B cell (primary cell): ENCODE measurements around the gene RMDN2. TPM values are rescaled to one million over a fixed set of nuclear protein-coding genes. Genes with fewer than 3 reads are reported as not detected.

Source experiments
- ATAC-seq: fragments of 200-7000 bp; cut with Tn5 transposase; one replicate; pipeline ENCODE4 v1.10.0; 2021; ENCODE audit warnings: low read depth, mild to moderate bottlenecking, moderate number of reproducible peaks, moderate library complexity
- CTCF ChIA-PET: fragments of 350-600 bp; sonication (Branson Sonifier 250); formaldehyde crosslinking; loops from one replicate; lab custom pipeline; 2021; ENCODE audit warnings: antibody characterized with exemption, inconsistent platforms; lab: Charles Lee
- POLR2A ChIA-PET: fragments of 350-600 bp; sonication (Branson Sonifier 250); formaldehyde crosslinking; loops from one replicate; lab custom pipeline; 2021; ENCODE audit warnings: antibody characterized with exemption; lab: Charles Lee
- DNase-seq: peaks from one replicate; pipeline ENCODE4 v3.0.0; 2013
- H2AFZ ChIP-seq: 2 replicates; pipeline ENCODE4 v1.6.1; 2012; ENCODE audit warnings: mild to moderate bottlenecking, low read depth, low read length; ENCODE audit not compliant: insufficient read depth, poor library complexity, severe bottlenecking
- H3K27ac ChIP-seq, 2 donors: 1 replicate in 1 of 2; 2 replicates in 1 of 2; pipeline ENCODE4 v1.5.1; 2012 to 2013; ENCODE audit warnings: low read length in 2 of 2, mild to moderate bottlenecking in 2 of 2, moderate library complexity in 1 of 2
- H3K27me3 ChIP-seq, 4 experiments: fragments of 200-600 bp in 1 of 4; sonication (generic) in 1 of 4; replicated peaks in 1 of 4; 1 replicate in 2 of 4; 2 replicates in 2 of 4; pipeline versions ENCODE4 v1.6.1 to v1.7.0; 2013 to 2016; ENCODE audit warnings: low read length in 3 of 4, mild to moderate bottlenecking in 2 of 4, mixed read lengths in 1 of 4, moderate library complexity in 1 of 4; ENCODE audit not compliant: insufficient read depth in 4 of 4, control insufficient read depth in 3 of 4; ENCODE audit errors: control extremely low read depth in 1 of 4
- H3K36me3 ChIP-seq, 2 experiments: replicated peaks in 1 of 2; 1 replicate in 1 of 2; 2 replicates in 1 of 2; pipeline versions ENCODE4 v1.6.1 to v1.7.1; 2013; ENCODE audit warnings: low read length in 1 of 2; ENCODE audit not compliant: insufficient read depth in 2 of 2, control insufficient read depth in 1 of 2; ENCODE audit errors: control extremely low read depth in 1 of 2, extremely low read depth in 1 of 2
- H3K4me1 ChIP-seq, 2 donors: fragments of 200-600 bp in 1 of 2; sonication (generic) in 1 of 2; 1 replicate in 1 of 2; 2 replicates in 1 of 2; pipeline versions ENCODE4 v1.5.1 to v1.6.1; 2013 to 2017; ENCODE audit warnings: low read length in 2 of 2; ENCODE audit not compliant: control insufficient read depth in 2 of 2, insufficient read depth in 2 of 2
- H3K4me2 ChIP-seq: replicated peaks from 2 replicates; pipeline ENCODE3; 2012; ENCODE audit warnings: mild to moderate bottlenecking, low read depth, low read length; ENCODE audit not compliant: poor library complexity, severe bottlenecking
- H3K4me3 ChIP-seq, 5 experiments: fragments of 200-600 bp in 1 of 5; sonication (generic) in 1 of 5; 1 replicate in 3 of 5; 2 replicates in 2 of 5; pipeline versions ENCODE4 v1.5.1 to v1.7.0; 2011 to 2016; ENCODE audit warnings: low read length in 4 of 5, mild to moderate bottlenecking in 4 of 5, low read depth in 2 of 5, control low read depth in 1 of 5, moderate library complexity in 1 of 5; ENCODE audit not compliant: insufficient read depth in 1 of 5; ENCODE audit errors: control extremely low read depth in 1 of 5, extremely low read depth in 1 of 5
- H3K79me2 ChIP-seq: fragments of 200-600 bp; sonication (generic); one replicate; pipeline ENCODE4 v1.6.0; 2016; ENCODE audit warnings: low read length; ENCODE audit not compliant: control insufficient read depth, insufficient read depth
- H3K9ac ChIP-seq: fragments of 200-600 bp; sonication (generic); 2 replicates; pipeline ENCODE4 v1.6.1; 2017; ENCODE audit warnings: mild to moderate bottlenecking, low read length, moderate library complexity
- H3K9me3 ChIP-seq, 3 donors: one replicate each; pipeline versions ENCODE4 v1.6.1 to v1.7.1; 2013; ENCODE audit warnings: low read length in 2 of 3; ENCODE audit not compliant: control insufficient read depth in 2 of 3, insufficient read depth in 1 of 3; ENCODE audit errors: control extremely low read depth in 1 of 3
- H4K20me1 ChIP-seq: 2 replicates; pipeline ENCODE4 v1.6.0; 2012; ENCODE audit warnings: mild to moderate bottlenecking, low read length; ENCODE audit not compliant: insufficient read depth, control insufficient read depth, poor library complexity, severe bottlenecking
- H3K27ac Mint-ChIP-seq: one replicate; pipeline ENCODE4 v1.8.0; 2021; ENCODE audit warnings: mixed read lengths
- H3K27me3 Mint-ChIP-seq: one replicate; pipeline ENCODE4 v1.8.0; 2021; ENCODE audit warnings: mixed read lengths
- H3K4me1 Mint-ChIP-seq: one replicate; pipeline ENCODE4 v1.8.0; 2021; ENCODE audit warnings: mixed read lengths
- H3K4me3 Mint-ChIP-seq: one replicate; pipeline ENCODE4 v1.8.0; 2021; ENCODE audit warnings: mixed read lengths
- H3K9me3 Mint-ChIP-seq: one replicate; pipeline ENCODE4 v1.8.0; 2022; ENCODE audit warnings: mixed read lengths; ENCODE audit not compliant: insufficient read depth
- CTCF ChIP-seq: fragments of 200-600 bp; IDR thresholded peaks from one replicate; pipeline ENCODE4 v1.8.0; 2022; ENCODE audit warnings: antibody characterized with exemption, mild to moderate bottlenecking
- EZH2 ChIP-seq: IDR thresholded peaks from 2 replicates; pipeline ENCODE4 v1.6.1; 2012; ENCODE audit warnings: borderline replicate concordance, low read depth, mild to moderate bottlenecking, moderate library complexity, low read length; ENCODE audit not compliant: insufficient read depth, poor library complexity, severe bottlenecking
- WGBS: methylation state at CpG from one replicate; pipeline ENCODE4 v1.1.5; 2013; ENCODE audit warnings: missing lambda C conversion rate; ENCODE audit not compliant: insufficient coverage; 5-methylcytosine and 5-hydroxymethylcytosine counted together
- intact Hi-C: fragments of 100-400 bp; cut with micrococcal nuclease; formaldehyde crosslinking; loops from one replicate; pipeline ENCODE4 v1.10.0; 2022
- polyA plus RNA-seq: library from polyadenylated mRNA; depleted of rRNA; stranded (reverse); fragments of >200 nt; gene quantifications from 2 replicates; pipeline ENCODE4 v1.2.3, GENCODE V29; 2012
- total RNA-seq, 2 donors: library from RNA; stranded (reverse); fragments of 120-200 nt in 1 of 2; gene quantifications; 1 replicate in 1 of 2; 2 replicates in 1 of 2; pipeline versions ENCODE4 v1.2.3 to v1.2.4, GENCODE V29; 2013 to 2022

Gene RMDN2
- total and polyA plus RNA-seq, 2 donors (not counting 1 experiment from before 2014, with no cell fraction given): 6.4 to 6.6 TPM

- peaks cover 0 to 9% (median 2%) of the 10 kb centered on the region in 3 donors for H3K9me3 ChIP-seq
- no peaks in the 10 kb centered on the region for H4K20me1 ChIP-seq
- Mint-ChIP-seq H3K4me1 (peaks cover 13% of the 10 kb centered on the region), H3K27me3 (no peaks in the 10 kb centered on the region), H3K4me3 (no peak overlapping the region), H3K9me3 (peaks cover 3% of the 10 kb centered on the region), H3K27ac (no peak overlapping the region)
- CTCF ChIA-PET: interaction anchor here (0.9 to 1.5 kb wide), 2 partner anchors 20 to 501 kb away, joined by 3 to 6 read pairs; no protein-coding TSS in a partner anchor
- no peak overlapping the region for H3K4me2 ChIP-seq
- no peaks in the 10 kb centered on the region for H3K27me3 ChIP-seq
- TF ChIP-seq EZH2 (no peak), CTCF (no peak)
- ATAC-seq (no peak), DNase-seq (no peak)
- no peak overlapping the region for H3K9ac ChIP-seq
- H3K36me3 ChIP-seq: no peaks in the 10 kb centered on the region
- H3K27ac ChIP-seq: no peak overlapping the region
- H3K79me2 ChIP-seq: no peaks in the 10 kb centered on the region
- intact Hi-C loops: no loop called here
- no peak overlapping the region for H2AFZ ChIP-seq
- POLR2A ChIA-PET: no interaction called here
- WGBS: 100% methylated on average over 1 of the region's 3 CpGs
- peaks cover 9 to 15% of the 10 kb centered on the region in 2 donors for H3K4me1 ChIP-seq
- H3K4me3 ChIP-seq: no peak overlapping the region
Measured at GRCh38 chr2:37897511-37897910, 27.6 kb upstream of the RMDN2 start.

GRCh38 chr2:37898448-37898847, 26.6 kb upstream of the RMDN2 start:
- no peaks in the 10 kb centered on the region for H3K79me2 ChIP-seq
- no peak overlapping the region for H2AFZ ChIP-seq
- peaks cover 0 to 9% (median 2%) of the 10 kb centered on the region in 3 donors for H3K9me3 ChIP-seq
- TF ChIP-seq CTCF: no peak
- no peaks in the 10 kb centered on the region for H4K20me1 ChIP-seq
- no peak overlapping the region for H3K9ac ChIP-seq
- no peak overlapping the region for H3K4me2 ChIP-seq
- H3K4me1 ChIP-seq: peaks cover 0 to 6% of the 10 kb centered on the region in 2 donors
- no peaks in the 10 kb centered on the region for H3K9me3 Mint-ChIP-seq
- H3K27me3 ChIP-seq: no peaks in the 10 kb centered on the region
- peaks cover 3% of the 10 kb centered on the region for H3K27me3 Mint-ChIP-seq
- H3K4me3 Mint-ChIP-seq: no peak overlapping the region
- H3K27ac ChIP-seq: no peak overlapping the region
- POLR2A ChIA-PET: no interaction called here
- ATAC-seq (no peak), DNase-seq (no peak)
- no peaks in the 10 kb centered on the region for H3K36me3 ChIP-seq
- no peak overlapping the region for H3K27ac Mint-ChIP-seq
- H3K4me1 Mint-ChIP-seq: peaks cover 3% of the 10 kb centered on the region
- H3K4me3 ChIP-seq: no peak overlapping the region
- intact Hi-C loops: no loop called here
- CTCF ChIA-PET: interaction anchor here (1.5 kb wide), 1 partner anchor 21 kb away, joined by 6 read pairs; no protein-coding TSS in a partner anchor
